ENCODE measurements around the gene UST.

The UST gene

GRCh38 chr6:148803979-148804378 lies 57.1 kb downstream of the UST start:
- no peak for DNase-seq (ENCODE audit: low spot score)

- DNase-seq (ENCODE audit: low spot score), result no peak
These were observed 58.9 kb downstream of the UST start for GRCh38 chr6:148805777-148806176.

GRCh38 chr6:148807784-148808183 lies 61.0 kb downstream of the UST start:
- DNase-seq (ENCODE audit: low spot score), result no peak

- no peak for DNase-seq (ENCODE audit: low spot score)
These were observed 62.0 kb downstream of the UST start for GRCh38 chr6:148808786-148809304.

- no peak for DNase-seq (ENCODE audit: low spot score)
These were observed 64.6 kb downstream of the UST start for GRCh38 chr6:148811459-148811858.

- no peak for DNase-seq (ENCODE audit: low spot score)
These were observed 67.4 kb downstream of the UST start for GRCh38 chr6:148814082-148814790.

- no peak for DNase-seq (ENCODE audit: low spot score)
These were observed 68.0 kb downstream of the UST start for GRCh38 chr6:148814869-148815268.

GRCh38 chr6:148816117-148816516 lies 69.3 kb downstream of the UST start:
- DNase-seq (ENCODE audit: low spot score), result no peak

GRCh38 chr6:148817689-148818088 lies 70.9 kb downstream of the UST start:
- no peak for DNase-seq (ENCODE audit: low spot score)

- DNase-seq (ENCODE audit: low spot score), result no peak
These were observed 72.2 kb downstream of the UST start for GRCh38 chr6:148818939-148819575.

GRCh38 chr6:148819852-148820251 lies 73.0 kb downstream of the UST start:
- no peak for DNase-seq (ENCODE audit: low spot score)

- no peak for DNase-seq (ENCODE audit: low spot score)
These were observed 76.0 kb downstream of the UST start for GRCh38 chr6:148822819-148823218.

- no peak for DNase-seq (ENCODE audit: low spot score)
These were observed 77.5 kb downstream of the UST start for GRCh38 chr6:148824291-148824690.

GRCh38 chr6:148824960-148825359 lies 78.1 kb downstream of the UST start:
- DNase-seq (ENCODE audit: low spot score), result no peak

GRCh38 chr6:148825492-148825891 lies 78.7 kb downstream of the UST start:
- DNase-seq (ENCODE audit: low spot score), result no peak

- no peak for DNase-seq (ENCODE audit: low spot score)
These were observed 80.7 kb downstream of the UST start for GRCh38 chr6:148827416-148828045.

GRCh38 chr6:148828047-148828446 lies 81.2 kb downstream of the UST start:
- DNase-seq (ENCODE audit: low spot score), result no peak

- no peak for DNase-seq (ENCODE audit: low spot score)
These were observed 82.7 kb downstream of the UST start for GRCh38 chr6:148829415-148830101.

- no peak for DNase-seq (ENCODE audit: low spot score)
These were observed 83.8 kb downstream of the UST start for GRCh38 chr6:148830614-148831013.

GRCh38 chr6:148831064-148831463 lies 84.2 kb downstream of the UST start:
- no peak for DNase-seq (ENCODE audit: low spot score)

GRCh38 chr6:148831531-148831930 lies 84.7 kb downstream of the UST start:
- DNase-seq (ENCODE audit: low spot score), result no peak

- DNase-seq (ENCODE audit: low spot score), result no peak
These were observed 89.2 kb downstream of the UST start for GRCh38 chr6:148835920-148836441.
